GM12891 (cell line): ENCODE measurements around the gene FAM20C.

Experiments
- POLR2A ChIP-seq: IDR thresholded peaks from 2 replicates; pipeline ENCODE4 v1.6.1; 2011; ENCODE audit warnings: low read depth, low read length, control low read depth
- TAF1 ChIP-seq: IDR thresholded peaks from 2 replicates; pipeline ENCODE4 v1.6.1; 2011; ENCODE audit warnings: low read depth, low read length, control low read depth

- no peak for TF ChIP-seq POLR2A
- TF ChIP-seq TAF1, result no peak
Observed at GRCh38 chr7:223118-223800, 30.9 kb downstream of the FAM20C start.
